ENCODE data around the gene NHSL1.

GRCh38 chr6:138416206-138416605 is 83.1 kb downstream of the NHSL1 start:
- TF ChIP-seq TAF1 (IDR thresholded peaks at IDR 0.05; ENCODE audit: borderline replicate concordance, low read depth, low read length) (no peak), POLR2A (IDR thresholded peaks at IDR 0.05; ENCODE audit: low read depth, low read length) (no peak)

Data from GM12892 (cell line).